Omental fat pad (tissue), 4 donors: ENCODE data around the gene SHQ1. TPM values are rescaled to one million over a fixed set of nuclear protein-coding genes. Genes with fewer than 3 reads are reported as not detected.

Experiments
- ATAC-seq: fragments of 150-250 bp; one replicate; pipeline ENCODE4 v1.9.1; 2016; ENCODE audit warnings: mild to moderate bottlenecking, moderate library complexity; ENCODE audit not compliant: low FRiP score
- DNase-seq: peaks from one replicate; pipeline ENCODE4 v3.0.0-alpha.2; 2019; ENCODE audit warnings: low spot score
- total RNA-seq, 4 donors: library from RNA; depleted of rRNA; stranded (reverse); fragments of >200 nt; gene quantifications; one replicate each; pipeline ENCODE4 v1.1.0, GENCODE V29; 2016
- TF ChIP-seq, protein P1 (sequence below), 3 donors: fragments of 450-650 bp; IDR thresholded peaks; one replicate each; pipeline ENCODE4 v1.5.1; 2016 to 2017; ENCODE audit warnings: antibody characterized with exemption in 3 of 3, mild to moderate bottlenecking in 3 of 3, moderate library complexity in 2 of 3

SHQ1 gene
- total RNA-seq, 4 donors from 2014 or later: 11.0 to 22.9 (median 16.7) TPM

DNA sequence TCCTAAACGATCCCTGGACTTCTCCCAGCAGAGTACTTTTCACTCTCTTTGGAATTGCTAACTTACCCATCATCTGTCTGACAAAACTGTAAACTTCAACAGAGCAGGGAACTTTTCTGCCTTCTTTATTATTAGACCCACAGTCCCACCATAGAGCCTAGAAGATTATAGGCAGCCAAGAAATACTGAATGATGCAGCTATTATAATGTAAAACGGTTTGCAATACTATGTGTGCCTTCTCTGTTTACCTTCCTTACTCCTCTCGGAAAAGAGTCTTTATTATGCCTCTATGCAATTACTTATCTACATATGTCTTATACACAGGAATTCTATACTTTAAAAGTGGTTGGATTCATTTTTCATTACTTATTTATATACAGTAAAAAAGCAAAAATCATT is 36.0 kb downstream of the SHQ1 start:
- TF ChIP-seq, protein P1, sequence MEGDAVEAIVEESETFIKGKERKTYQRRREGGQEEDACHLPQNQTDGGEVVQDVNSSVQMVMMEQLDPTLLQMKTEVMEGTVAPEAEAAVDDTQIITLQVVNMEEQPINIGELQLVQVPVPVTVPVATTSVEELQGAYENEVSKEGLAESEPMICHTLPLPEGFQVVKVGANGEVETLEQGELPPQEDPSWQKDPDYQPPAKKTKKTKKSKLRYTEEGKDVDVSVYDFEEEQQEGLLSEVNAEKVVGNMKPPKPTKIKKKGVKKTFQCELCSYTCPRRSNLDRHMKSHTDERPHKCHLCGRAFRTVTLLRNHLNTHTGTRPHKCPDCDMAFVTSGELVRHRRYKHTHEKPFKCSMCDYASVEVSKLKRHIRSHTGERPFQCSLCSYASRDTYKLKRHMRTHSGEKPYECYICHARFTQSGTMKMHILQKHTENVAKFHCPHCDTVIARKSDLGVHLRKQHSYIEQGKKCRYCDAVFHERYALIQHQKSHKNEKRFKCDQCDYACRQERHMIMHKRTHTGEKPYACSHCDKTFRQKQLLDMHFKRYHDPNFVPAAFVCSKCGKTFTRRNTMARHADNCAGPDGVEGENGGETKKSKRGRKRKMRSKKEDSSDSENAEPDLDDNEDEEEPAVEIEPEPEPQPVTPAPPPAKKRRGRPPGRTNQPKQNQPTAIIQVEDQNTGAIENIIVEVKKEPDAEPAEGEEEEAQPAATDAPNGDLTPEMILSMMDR (IDR thresholded peaks at IDR 0.05): no peak
- no peak for DNase-seq
- ATAC-seq: no peak

DNA sequence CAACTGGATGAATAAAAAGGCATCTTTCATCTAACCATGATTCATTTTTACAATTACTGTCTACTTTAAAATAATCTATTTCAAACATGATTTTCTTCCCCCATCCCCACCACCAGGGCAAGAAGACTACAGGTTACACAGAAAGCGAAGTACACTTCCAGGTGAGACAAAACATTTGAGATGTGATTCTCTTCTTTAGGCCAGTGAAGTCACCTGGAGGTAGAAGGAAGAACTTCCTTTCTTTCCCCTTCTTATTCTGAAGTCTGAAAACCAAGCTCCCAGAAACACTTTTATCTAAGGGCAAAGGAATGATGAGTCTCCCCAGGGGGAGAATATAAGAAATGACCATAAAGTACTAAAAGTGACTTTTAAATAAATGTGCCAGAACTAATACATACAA is 36.7 kb downstream of the SHQ1 start:
- DNase-seq (no peak), ATAC-seq (no peak)
- TF ChIP-seq, protein P1 (IDR thresholded peaks at IDR 0.05): no peak

DNA sequence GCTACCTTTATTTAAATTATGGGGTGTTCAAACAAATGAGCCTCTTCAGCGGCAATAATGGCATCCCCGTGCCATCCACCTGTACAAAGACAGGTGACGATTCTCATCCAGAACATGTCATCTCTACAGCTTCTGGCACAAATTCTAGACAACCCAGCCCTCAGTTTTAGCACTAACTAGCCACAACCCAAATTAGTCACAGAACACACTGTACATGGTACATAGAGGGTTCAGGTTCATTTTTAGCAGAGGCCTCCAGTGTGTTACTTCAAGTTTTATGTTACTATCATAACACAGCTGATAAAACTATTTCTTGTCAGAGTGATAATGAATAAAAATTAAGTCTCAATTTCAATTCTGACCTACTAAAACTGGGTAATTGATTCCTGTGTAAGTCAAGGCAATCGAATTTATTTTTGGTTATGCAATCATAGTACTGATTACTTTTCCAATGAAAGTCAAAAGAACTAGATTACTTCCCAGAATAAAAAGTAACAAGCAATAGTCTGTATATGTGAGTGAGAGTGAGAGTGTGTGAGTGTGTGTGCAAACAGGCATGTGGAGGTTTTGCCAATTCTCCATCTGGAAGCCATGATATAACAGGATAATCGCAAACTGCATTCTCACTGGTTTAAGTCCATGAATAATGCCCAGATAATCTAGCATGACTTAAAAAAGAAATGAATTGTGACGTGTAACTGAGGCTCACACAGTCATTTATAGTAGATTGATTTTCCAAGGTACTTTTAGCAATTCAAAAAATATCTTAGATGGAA is 37.4 kb downstream of the SHQ1 start:
- no peak for ATAC-seq

GRCh38 chr3:72810063-72810462 is 38.2 kb downstream of the SHQ1 start:
- ATAC-seq (no peak), DNase-seq (no peak)
- TF ChIP-seq, protein P1 (IDR thresholded peaks at IDR 0.05): no peak

More for the DNA sequence above, 37.4 kb downstream of the SHQ1 start:
- no peak for DNase-seq
- TF ChIP-seq, protein P1 (IDR thresholded peaks at IDR 0.05): no peak

GRCh38 chr3:72804361-72804760 is 43.9 kb downstream of the SHQ1 start:
- ATAC-seq (no peak), DNase-seq (no peak)
- TF ChIP-seq, protein P1 (IDR thresholded peaks at IDR 0.05): no peak

GRCh38 chr3:72803573-72803972 is 44.7 kb downstream of the SHQ1 start:
- no peak for DNase-seq
- TF ChIP-seq, protein P1 (IDR thresholded peaks at IDR 0.05): no peak
- ATAC-seq: no peak

DNA sequence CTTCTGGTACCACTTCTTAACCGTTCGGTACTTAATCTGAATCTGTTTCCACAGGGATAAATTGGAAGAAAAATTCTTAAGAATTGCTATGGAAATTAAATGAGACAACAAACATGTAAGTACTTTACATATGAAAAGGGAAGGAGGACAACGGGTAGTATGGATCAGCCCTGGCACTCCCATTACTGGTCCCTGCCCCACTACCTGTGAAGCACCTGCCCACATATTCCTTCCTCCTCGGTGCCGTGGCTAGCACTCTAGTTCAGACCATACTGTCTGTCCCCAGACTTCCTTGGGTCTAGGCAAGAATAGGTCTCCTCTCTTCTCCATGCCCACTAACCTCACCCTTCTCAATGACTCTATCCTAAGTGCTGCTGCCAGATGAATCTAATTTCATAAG is 46.2 kb downstream of the SHQ1 start:
- TF ChIP-seq, protein P1 (IDR thresholded peaks at IDR 0.05): no peak
- ATAC-seq (no peak), DNase-seq (no peak)
